Sigmoid colon (tissue), 4 donors: ENCODE data around the gene A2M.

Experiments used
- CTCF ChIP-seq, 4 experiments: fragments of 450-650 bp in 3 of 4; fragments of 200-600 bp in 1 of 4; IDR thresholded peaks; one replicate each; pipeline ENCODE4 v1.5.1; 2016 to 2019; ENCODE audit warnings: antibody characterized with exemption in 4 of 4, mild to moderate bottlenecking in 3 of 4, moderate library complexity in 2 of 4
- EP300 ChIP-seq, 4 donors: sonication (generic); formaldehyde crosslinking; IDR thresholded peaks; one replicate each; pipeline ENCODE4 v1.6.1; 2017; ENCODE audit warnings: antibody characterized with exemption in 4 of 4
- POLR2A ChIP-seq, 2 donors: fragments of 450-650 bp; IDR thresholded peaks; one replicate each; pipeline ENCODE4 v1.6.1; 2016; ENCODE audit warnings: antibody characterized with exemption in 2 of 2, mild to moderate bottlenecking in 2 of 2, moderate library complexity in 2 of 2
- POLR2AphosphoS5 ChIP-seq, 4 donors: sonication (generic); formaldehyde crosslinking; IDR thresholded peaks; one replicate each; pipeline ENCODE4 v1.6.1; 2017; ENCODE audit warnings: antibody characterized with exemption in 4 of 4

GRCh38 chr12:9076733-9077132 lies 39.0 kb downstream of the A2M start:
- TF ChIP-seq EP300 (IDR thresholded peaks at IDR 0.05), result no peak
- no peak for TF ChIP-seq CTCF (IDR thresholded peaks at IDR 0.05)
- TF ChIP-seq POLR2A (IDR thresholded peaks at IDR 0.05), result no peak
- no peak for TF ChIP-seq POLR2AphosphoS5 (IDR thresholded peaks at IDR 0.05)
